Hypothalamus (tissue), 51 donors: ENCODE measurements around the gene NDP.
A peak's percentile ranks its signal among the peaks of the same experiment; 100 is the strongest.
"Not testable (repeated sequence)": the region's sequence is repeated elsewhere in the genome, so short reads cannot be mapped to it uniquely, and the experiment has no call there.

Source experiments
- DNase-seq, 51 donors: peaks; one replicate each; lab custom pipeline; 2025; lab: John Stamatoyannopoulos, UW

Gene NDP

GRCh38 chrX:43971966-43972961 lies 926 bp downstream of the NDP start:
- DNase-seq, result peak in 20 of 51 donors; percentile 1 to 70 (median 12)

GRCh38 chrX:43970528-43970927 lies 2.7 kb downstream of the NDP start:
- DNase-seq, result no peak

- peak in 37 of 51 donors; percentile 1 to 61 (median 28) for DNase-seq
These were observed 3.4 kb downstream of the NDP start for GRCh38 chrX:43969504-43970501.

- peak in 4 of 51 donors; percentile 25 to 66 (median 39) for DNase-seq
These were observed 4.8 kb downstream of the NDP start for GRCh38 chrX:43968359-43968781.

- DNase-seq, result no peak
These were observed 8.3 kb downstream of the NDP start for GRCh38 chrX:43964936-43965335.

DNA sequence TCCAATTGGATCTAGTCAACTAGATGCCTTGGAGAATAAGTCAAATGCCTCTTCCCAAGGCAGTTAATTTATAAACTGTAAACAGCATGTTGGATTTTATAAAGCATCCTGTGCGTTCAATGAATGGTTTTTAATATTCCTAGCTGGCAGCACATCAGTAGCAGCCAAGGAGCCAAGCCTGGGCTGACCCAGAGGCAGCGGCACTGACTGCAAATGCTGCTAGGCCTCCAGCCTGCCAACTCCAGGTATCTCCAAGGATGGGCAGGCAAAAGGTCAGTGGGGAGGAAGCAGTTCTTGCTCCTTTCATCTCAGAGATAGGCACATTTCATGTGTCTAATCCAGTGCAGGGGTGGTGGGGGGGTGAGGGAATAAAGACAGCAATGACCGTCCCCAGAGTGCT lies 9.5 kb downstream of the NDP start:
- DNase-seq, result peak in 2 of 51 donors; percentile 4 to 8

- no peak for DNase-seq
These were observed 10.6 kb downstream of the NDP start for GRCh38 chrX:43962636-43963035.

DNA sequence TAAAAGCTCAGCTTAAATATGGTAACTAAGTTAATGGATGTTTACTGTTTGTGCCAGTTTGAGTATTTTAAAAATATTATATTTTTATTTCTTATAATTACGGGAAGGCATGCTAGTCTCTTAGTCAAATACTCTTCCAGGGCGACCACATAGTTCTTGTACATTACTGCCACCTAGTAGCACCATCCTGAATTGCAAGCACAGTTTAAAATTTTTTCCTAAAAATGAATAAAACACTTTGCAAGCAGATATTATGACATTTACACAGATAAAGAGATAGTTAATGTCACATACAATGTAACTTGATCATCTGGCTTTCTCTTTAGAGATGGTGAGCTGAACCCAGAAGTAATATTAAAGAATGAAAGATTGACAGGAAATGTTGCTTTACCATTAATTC lies 11.5 kb downstream of the NDP start:
- no peak for DNase-seq

GRCh38 chrX:43958529-43958928 lies 14.7 kb downstream of the NDP start:
- peak in 17 of 51 donors; percentile 0 to 82 (median 9) for DNase-seq

GRCh38 chrX:43956034-43956433 lies 17.2 kb downstream of the NDP start:
- DNase-seq, result no peak

DNA sequence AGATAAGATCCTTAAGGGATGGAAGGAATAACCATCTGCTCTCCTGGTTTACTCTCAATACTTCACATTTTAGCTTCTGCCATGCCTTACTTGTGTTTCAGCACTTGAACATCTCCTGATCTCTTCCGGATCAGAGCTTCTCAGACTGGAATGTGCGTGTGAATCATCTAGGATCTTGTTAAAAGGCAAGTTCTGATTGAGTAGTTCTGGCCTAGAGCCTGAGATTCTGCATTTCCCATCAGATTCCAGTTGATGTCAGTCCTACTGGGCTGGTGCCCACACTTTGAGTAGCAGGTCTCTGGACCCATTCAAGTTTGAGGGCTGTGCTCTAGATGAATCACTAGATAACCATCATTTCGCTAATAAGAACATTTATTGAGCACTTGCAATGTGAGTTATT lies 20.0 kb downstream of the NDP start:
- DNase-seq, result no peak

- DNase-seq, result peak in 39 of 51 donors; percentile 0 to 63 (median 16)
These were observed 23.5 kb downstream of the NDP start for GRCh38 chrX:43949669-43950068.

DNA sequence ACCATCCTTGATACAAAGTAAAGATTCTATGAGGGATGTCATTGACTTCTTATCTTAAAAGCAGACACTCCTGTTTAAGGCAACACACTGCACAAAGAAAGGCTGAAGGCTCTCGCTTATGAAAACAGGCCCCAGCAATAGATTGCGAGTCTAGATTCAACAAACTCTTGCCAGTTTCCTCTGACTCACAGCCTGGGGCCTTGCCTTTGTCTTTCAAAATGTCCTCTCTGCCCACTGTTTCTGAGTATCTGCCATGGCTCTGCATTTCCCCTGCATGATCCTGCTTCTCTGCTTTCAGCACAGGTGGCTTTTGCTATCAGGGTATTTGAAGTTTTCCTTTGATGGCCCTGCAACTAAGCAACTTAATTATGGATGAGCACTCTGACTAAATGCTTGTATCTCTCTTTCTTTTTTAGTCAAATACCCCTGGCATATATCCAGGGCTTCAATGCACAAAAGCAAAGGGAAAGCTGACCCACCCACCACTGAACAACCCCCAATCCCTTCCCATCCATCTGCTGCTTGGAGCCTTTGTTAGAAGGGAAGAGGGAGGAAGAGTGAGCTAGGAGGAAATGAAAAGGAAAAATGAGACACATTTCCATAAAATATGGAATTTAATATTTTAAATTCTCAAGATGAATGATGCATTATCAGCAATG lies 32.2 kb downstream of the NDP start:
- no peak for DNase-seq

- no peak for DNase-seq
These were observed 33.8 kb downstream of the NDP start for GRCh38 chrX:43939187-43939926.

GRCh38 chrX:43922032-43922431 lies 51.2 kb downstream of the NDP start:
- not testable (repeated sequence) for DNase-seq

- DNase-seq, result not testable (repeated sequence)
These were observed 62.4 kb downstream of the NDP start for GRCh38 chrX:43910772-43911171.

DNA sequence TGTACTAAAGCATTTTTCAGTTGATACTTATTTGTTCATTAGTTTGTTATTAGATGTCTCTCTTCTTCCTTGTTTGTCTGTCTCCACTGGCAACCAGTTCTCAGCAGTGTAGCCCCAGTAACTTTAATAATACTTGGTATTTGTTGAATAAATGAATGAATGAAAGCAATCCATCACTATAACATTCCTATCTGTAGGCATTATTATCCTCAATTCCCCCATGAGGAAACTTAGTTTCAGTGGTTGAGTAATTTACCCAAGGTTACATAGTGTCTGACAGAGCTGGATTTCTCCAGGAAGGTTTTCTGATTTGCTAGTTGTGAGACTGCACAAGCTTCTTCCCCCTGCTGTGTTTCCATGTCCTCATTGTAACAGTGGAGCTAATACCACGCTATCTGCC lies 63.2 kb downstream of the NDP start:
- no peak for DNase-seq

GRCh38 chrX:43909141-43909540 lies 64.0 kb downstream of the NDP start:
- DNase-seq, result no peak
